GM18498 (cell line): ENCODE measurements around the gene PLCD3.

Experiments
- ATAC-seq: cut with Tn5 transposase; IDR thresholded peaks from one replicate; pipeline ENCODE4 v1.9.1; 2021; ENCODE audit warnings: mild to moderate bottlenecking, moderate library complexity; ENCODE audit not compliant: unreplicated experiment

The PLCD3 gene

GRCh38 chr17:45081047-45081703 is 51.1 kb downstream of the PLCD3 start:
- no peak for ATAC-seq

GRCh38 chr17:45077643-45078042 is 54.7 kb downstream of the PLCD3 start:
- no peak for ATAC-seq

GRCh38 chr17:45073414-45074070 is 58.8 kb downstream of the PLCD3 start:
- ATAC-seq: no peak

- no peak for ATAC-seq
Observed at GRCh38 chr17:45070809-45071208, 61.5 kb downstream of the PLCD3 start.

- ATAC-seq: no peak
Observed at GRCh38 chr17:45070001-45070400, 62.3 kb downstream of the PLCD3 start.

- no peak for ATAC-seq
Observed at GRCh38 chr17:45067637-45068036, 64.7 kb downstream of the PLCD3 start.

- ATAC-seq: no peak
Observed at GRCh38 chr17:45063198-45063597, 69.1 kb downstream of the PLCD3 start.

- no peak for ATAC-seq
Observed at GRCh38 chr17:45061606-45062205, 70.6 kb downstream of the PLCD3 start.

- peak; percentile 84 for ATAC-seq
Observed at GRCh38 chr17:45060797-45061605, 71.3 kb downstream of the PLCD3 start, which contains the start of gene NMT1. TSS of gene NMT1 (plus strand) at chr17:45061317. CDS start at chr17:45061330, 13 bp downstream.

- ATAC-seq: no peak
Observed at GRCh38 chr17:45060382-45060796, 71.9 kb downstream of the PLCD3 start.
